Measurements from ENCODE around the gene TMEM131L.
"Not testable (repeated sequence)": the region's sequence is repeated elsewhere in the genome, so short reads cannot be mapped to it uniquely, and the experiment has no call there.

TMEM131L gene

DNA sequence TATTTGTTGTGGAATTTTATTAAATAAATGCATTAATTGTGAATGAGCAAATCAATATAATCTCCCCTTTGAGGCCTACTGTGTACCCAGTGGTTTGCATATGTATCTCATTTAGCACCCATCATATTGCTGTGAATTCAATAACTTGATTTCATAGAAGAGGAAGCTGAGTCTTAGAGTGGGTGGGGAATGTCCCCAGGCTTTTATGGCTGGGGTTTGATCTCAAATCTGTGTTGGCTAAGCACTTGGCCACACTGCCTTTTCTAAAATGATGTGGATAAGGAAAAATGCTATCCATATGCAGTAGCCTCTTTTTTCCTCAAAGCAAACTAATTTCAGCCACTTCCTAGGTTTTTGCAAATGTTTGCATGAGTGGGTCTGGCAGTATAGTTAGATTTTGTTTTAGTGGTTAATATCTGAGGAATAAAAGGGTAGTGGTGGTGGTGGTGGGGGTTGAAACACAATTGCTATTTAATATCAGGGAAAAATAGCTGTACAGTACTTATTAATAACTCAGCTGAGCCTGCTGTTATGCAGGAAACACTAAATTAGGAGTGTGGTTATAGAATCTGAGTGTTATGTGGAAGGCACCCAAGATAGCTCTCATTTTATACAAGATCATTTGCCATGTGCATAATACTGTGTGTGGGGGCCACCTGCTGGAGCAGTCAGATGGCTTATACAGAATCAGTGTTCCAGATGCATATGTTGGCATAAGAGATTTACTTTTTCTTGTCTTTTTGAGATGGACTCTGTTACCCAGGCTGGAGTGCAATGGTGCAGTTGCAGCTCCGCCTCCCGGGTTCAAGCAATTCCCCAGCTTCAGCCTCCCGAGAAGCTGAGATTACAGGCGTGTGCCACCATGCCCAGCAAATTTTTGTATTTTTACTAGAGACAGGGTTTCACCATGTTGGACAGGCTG lies 108.0 kb downstream of the TMEM131L start:
- DNase-seq (ENCODE audit: low read depth): no peak

GRCh38 chr4:153576443-153576774 lies 110.2 kb downstream of the TMEM131L start:
- DNase-seq (ENCODE audit: low read depth): no peak

GRCh38 chr4:153577053-153577452 lies 110.9 kb downstream of the TMEM131L start:
- DNase-seq (ENCODE audit: low read depth): no peak

DNA sequence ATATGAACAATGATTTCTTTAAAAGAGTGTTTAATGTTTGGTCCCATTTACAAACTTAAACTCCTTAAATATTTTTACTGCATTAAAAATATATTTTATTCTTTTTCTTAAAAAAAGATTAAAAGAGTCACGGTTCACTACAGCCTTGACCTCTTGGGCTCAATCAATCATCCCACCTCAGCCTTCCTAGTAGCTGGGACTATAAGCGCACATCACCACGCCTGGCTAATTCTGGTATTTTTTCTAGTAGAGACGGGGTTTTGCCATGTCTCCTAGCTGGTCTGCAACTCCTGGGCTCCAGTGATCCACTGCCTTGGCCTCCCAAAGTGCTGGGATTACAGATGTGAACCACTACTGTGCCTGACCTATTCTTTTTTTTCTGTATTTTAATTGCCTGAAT lies 113.2 kb downstream of the TMEM131L start:
- no peak for DNase-seq (ENCODE audit: low read depth)

DNA sequence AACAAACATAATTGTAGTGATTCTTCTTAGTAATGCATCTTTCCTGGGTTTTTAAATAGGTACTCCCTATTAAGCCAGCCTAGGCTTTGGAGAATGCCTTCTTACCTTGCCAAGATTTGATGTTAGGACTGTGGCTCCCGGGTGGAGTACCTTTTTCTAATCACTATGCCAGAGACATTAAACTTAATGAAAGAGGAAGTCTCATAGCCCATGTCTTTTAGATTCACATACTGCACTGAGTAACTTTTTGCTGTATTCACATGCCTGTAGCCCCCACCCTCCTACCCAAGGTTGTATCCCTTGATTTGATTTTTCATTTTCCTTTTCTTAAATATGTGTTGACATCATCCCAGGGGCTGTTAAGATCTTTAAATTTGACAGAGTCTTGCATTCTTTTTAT lies 113.7 kb downstream of the TMEM131L start:
- no peak for DNase-seq (ENCODE audit: low read depth)

DNA sequence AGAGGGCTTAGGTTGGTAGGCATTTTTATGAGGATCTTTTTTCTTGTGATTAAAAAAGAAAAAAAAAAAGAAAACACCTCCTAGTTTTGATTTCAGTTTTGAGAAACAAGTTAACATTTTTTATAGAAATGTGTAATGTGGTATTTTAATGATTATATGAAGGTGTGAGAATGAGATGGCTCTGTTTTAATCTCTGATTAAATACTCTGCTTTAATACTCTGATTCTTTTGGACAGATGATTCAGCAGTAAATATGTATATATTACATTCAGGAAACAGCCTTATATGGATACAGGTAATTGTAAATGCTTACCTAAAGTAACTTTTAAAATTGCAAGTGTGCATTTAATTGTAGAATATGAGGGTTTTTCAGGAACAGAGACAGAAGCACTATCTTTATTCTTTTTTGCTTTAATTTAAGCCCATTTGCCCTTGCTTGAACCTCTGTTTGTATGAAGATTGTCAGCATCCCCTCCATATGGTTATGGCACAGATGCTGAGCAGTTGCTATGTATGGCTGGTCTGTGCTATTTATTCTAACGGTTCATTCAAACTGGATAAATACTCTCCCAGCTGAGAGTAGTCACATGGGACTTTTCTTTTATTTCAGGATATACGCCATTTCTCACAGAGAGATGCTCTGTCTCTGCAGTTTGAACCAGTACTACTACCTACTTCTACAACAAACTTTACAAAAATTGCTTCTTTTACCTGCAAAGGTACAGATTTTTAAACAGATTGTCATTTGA lies 117.0 kb downstream of the TMEM131L start:
- no peak for DNase-seq (ENCODE audit: low read depth)

GRCh38 chr4:153585026-153585425 lies 118.9 kb downstream of the TMEM131L start:
- DNase-seq (ENCODE audit: low read depth): no peak

- DNase-seq (ENCODE audit: low read depth): no peak
These were observed 123.8 kb downstream of the TMEM131L start for GRCh38 chr4:153589703-153590595.

- no peak for DNase-seq (ENCODE audit: low read depth)
These were observed 125.3 kb downstream of the TMEM131L start for GRCh38 chr4:153591441-153591840.

GRCh38 chr4:153592064-153592463 lies 125.9 kb downstream of the TMEM131L start:
- DNase-seq (ENCODE audit: low read depth): no peak

- DNase-seq (ENCODE audit: low read depth): no peak
These were observed 127.0 kb downstream of the TMEM131L start for GRCh38 chr4:153593161-153593560.

- DNase-seq (ENCODE audit: low read depth): no peak
These were observed 128.1 kb downstream of the TMEM131L start for GRCh38 chr4:153594210-153594609.

DNA sequence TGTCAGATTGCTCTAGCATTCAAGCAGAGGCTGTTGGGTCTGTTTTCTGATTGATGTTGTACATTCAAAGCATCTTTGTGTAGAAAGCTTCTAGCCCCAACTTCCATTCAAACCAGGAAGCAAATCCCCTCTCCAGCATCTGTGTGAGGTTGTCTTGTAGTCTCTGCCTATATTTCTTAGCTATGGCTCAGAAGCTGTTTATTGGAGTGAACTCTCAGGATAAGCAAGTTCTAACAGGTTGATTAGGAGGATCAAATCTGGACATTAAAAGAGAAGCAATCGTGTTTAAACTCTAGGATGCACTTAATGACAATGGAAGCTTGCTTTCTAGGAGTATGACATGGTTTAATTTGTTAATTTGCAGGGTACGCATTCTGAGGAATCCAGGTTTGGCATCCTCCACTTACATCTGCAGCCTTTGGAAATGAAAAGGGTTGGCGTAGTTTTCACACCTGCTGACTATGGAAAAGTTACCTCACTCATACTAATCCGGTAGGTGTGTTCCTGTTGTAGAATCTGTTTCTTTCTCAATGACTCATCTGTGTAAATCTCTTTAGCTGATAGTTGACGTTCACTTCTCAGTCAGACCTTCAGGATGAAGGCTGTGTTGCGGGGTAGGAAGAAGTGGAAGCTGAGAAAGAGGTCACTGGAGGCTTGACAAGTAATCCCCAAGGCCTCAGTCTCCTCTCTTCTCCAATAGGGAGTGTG lies 129.9 kb downstream of the TMEM131L start:
- no peak for DNase-seq (ENCODE audit: low read depth)

GRCh38 chr4:153602758-153603157 lies 136.6 kb downstream of the TMEM131L start:
- DNase-seq (ENCODE audit: low read depth): no peak

DNA sequence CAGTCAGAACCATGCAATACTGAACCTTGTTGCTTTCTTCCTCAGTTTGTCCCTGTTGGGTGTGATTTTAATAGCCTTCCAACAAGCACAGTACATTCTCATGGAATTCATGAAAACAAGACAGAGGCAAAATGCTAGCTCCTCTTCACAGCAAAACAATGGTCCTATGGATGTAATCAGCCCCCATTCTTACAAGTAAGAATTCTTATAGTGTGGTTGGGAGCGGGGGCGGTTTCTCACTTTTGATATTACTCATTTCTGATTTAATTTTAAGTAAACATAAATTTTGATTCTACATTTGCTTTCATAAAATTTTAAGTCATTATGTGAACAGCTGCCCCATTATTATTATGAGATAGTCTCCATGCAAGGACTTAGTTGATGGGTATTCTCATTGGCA lies 137.1 kb downstream of the TMEM131L start:
- no peak for DNase-seq (ENCODE audit: low read depth)

DNA sequence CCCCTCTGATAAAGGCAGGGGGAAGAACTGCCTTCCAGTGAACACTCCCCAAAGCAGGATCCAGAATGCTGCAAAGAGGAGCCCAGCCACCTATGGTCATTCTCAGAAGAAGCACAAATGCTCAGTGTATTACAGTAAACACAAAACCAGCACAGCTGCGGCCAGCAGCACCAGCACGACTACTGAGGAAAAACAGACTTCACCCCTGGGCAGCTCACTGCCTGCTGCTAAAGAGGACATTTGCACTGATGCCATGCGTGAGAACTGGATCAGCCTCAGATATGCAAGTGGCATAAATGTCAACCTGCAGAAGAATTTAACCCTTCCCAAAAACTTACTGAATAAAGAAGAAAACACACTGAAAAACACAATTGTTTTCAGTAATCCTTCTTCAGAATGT lies 137.7 kb downstream of the TMEM131L start:
- no peak for DNase-seq (ENCODE audit: low read depth)

- not testable (repeated sequence) for DNase-seq (ENCODE audit: low read depth)
These were observed 142.9 kb downstream of the TMEM131L start for GRCh38 chr4:153609070-153609469.

DNA sequence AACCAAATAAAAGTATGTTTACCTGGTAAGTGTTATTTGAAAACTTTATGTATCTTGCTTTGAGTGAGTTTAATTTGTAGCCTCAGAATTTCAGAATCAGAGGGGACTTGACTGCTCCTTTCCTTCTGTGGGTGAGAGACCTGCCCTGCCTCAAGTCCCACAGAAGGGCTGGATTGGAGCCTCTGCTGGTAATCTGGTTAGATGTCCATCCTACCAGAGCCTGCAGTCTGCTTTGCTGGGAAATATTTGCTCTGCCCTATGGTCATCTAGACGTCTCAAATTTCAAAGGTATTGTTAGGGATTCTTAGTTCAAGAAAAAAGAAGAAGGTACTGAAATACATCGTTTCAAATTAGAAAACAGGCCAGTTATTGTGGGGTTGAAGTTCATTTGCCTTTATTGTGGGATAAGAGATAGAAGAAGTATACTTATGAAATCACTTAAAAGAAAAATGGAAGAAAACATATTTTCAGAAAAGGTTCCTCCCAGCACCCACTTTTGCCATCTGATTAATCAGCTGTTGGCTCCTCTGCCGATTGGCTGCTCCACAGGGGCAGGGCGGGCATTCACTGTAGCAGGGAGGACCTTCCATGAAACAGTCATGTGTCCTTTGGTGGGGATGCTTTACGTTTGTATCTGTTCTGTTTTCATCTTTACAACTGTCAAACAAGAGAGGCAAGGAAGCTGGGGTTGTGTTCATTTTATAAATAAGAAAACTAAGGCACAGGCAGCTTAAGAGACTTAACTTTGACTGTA lies 144.6 kb downstream of the TMEM131L start:
- no peak for DNase-seq (ENCODE audit: low read depth)

GRCh38 chr4:153611679-153612078 lies 145.5 kb downstream of the TMEM131L start:
- DNase-seq (ENCODE audit: low read depth): no peak

GRCh38 chr4:153612878-153613277 lies 146.7 kb downstream of the TMEM131L start:
- no peak for DNase-seq (ENCODE audit: low read depth)

- DNase-seq (ENCODE audit: low read depth): no peak
These were observed 149.9 kb downstream of the TMEM131L start for GRCh38 chr4:153616006-153616555.
